Heart right ventricle (tissue), 16 donors: ENCODE measurements around the gene EDDM13. TPM values are rescaled to one million over a fixed set of nuclear protein-coding genes. Genes with fewer than 3 reads are reported as not detected.

Experiments
- ATAC-seq, 8 donors: fragments of 200-7000 bp; cut with Tn5 transposase; one replicate each; pipeline ENCODE4 v1.9.1; 2020; ENCODE audit warnings: mild to moderate bottlenecking in 8 of 8, moderate library complexity in 8 of 8, moderate number of reproducible peaks in 1 of 8
- DNase-seq, 2 donors: peaks; one replicate each; pipeline ENCODE4 v3.0.0-alpha.2; 2020
- H3K27ac ChIP-seq, 10 donors: fragments of 200-600 bp; sonication (generic) in 2 of 10; one replicate each; pipeline versions ENCODE4 v1.5.0 to v1.8.0; 2020 to 2022; ENCODE audit warnings: mild to moderate bottlenecking in 3 of 10
- H3K27me3 ChIP-seq, 7 donors: fragments of 200-600 bp; one replicate each; pipeline ENCODE4 v1.8.0; 2021 to 2022; ENCODE audit warnings: mild to moderate bottlenecking in 2 of 7
- H3K36me3 ChIP-seq, 9 donors: fragments of 200-600 bp; sonication (generic) in 1 of 9; one replicate each; pipeline versions ENCODE4 v1.5.0 to v1.8.0; 2020 to 2022; ENCODE audit warnings: mild to moderate bottlenecking in 2 of 9
- H3K4me1 ChIP-seq, 9 donors: fragments of 200-600 bp; sonication (generic) in 1 of 9; one replicate each; pipeline versions ENCODE4 v1.5.0 to v1.8.0; 2020 to 2022; ENCODE audit warnings: mild to moderate bottlenecking in 4 of 9
- H3K4me3 ChIP-seq, 10 donors: fragments of 200-600 bp; sonication (generic) in 2 of 10; one replicate each; pipeline versions ENCODE4 v1.5.0 to v1.8.0; 2020 to 2022; ENCODE audit warnings: mild to moderate bottlenecking in 7 of 10, moderate library complexity in 2 of 10
- H3K9me3 ChIP-seq, 11 donors: fragments of 200-600 bp in 10 of 11; sonication (generic) in 2 of 11; one replicate each; pipeline versions ENCODE4 v1.5.0 to v1.8.0; 2013 to 2022; ENCODE audit warnings: mild to moderate bottlenecking in 2 of 11, control low read depth in 1 of 11, moderate library complexity in 1 of 11
- WGBS, 2 donors: extraction: QIAGEN DNeasy Blood & Tissue Kit; methylation state at CpG; one replicate each; pipeline ENCODE4 v1.1.7; 2013; ENCODE audit warnings: inconsistent platforms in 1 of 2; 5-methylcytosine and 5-hydroxymethylcytosine counted together
- intact Hi-C, 10 donors: fragments of 100-400 bp; cut with DNase I; formaldehyde crosslinking; loops; one replicate each; pipeline versions ENCODE4 v1.11.1 to v1.14.2; 2022
- polyA plus RNA-seq, 2 donors: library from polyadenylated mRNA; stranded (reverse); fragments of 200-250 nt; gene quantifications; one replicate each; pipeline ENCODE4 v1.2.3, GENCODE V29; 2013
- total RNA-seq, 10 donors: library from RNA; stranded (reverse); fragmentation: NEBNext Ultra II Directional in 3 of 10; extraction: Animal tissue kit (Norgen Biotek cat#: 25700) in 3 of 10; gene quantifications; one replicate each; pipeline versions ENCODE4 v1.2.1 to v1.2.4, GENCODE V29; 2021 to 2023
- TF ChIP-seq, protein P1 (sequence below), 9 donors: fragments of 200-600 bp; sonication (generic) in 2 of 9; IDR thresholded peaks; one replicate each; pipeline versions ENCODE4 v1.5.0 to v1.8.0; 2021 to 2022; ENCODE audit warnings: antibody characterized with exemption in 9 of 9, mild to moderate bottlenecking in 5 of 9, moderate library complexity in 1 of 9
- donor health status: Arrhythmogenic right ventricular cardiomyopathy.
- donor health status: ischemic (EF 13 %, LVEDD 7.1; RV severe dilation, severe dysfunction).
- donor health status: healthy with polysubstance abuse.
- donor health status: DM: no; HTN: yes; CAD: no.
- donor health status: DM: no; HTN: no; CAD: no.
- donor health status: ischemic (EF 25% LVEDD 6.9; RV normal size, moderate dysfunction).
- donor health status: ischemic (EF 25% LVEDD 5.7; RV mildly dilated, moderate dysfunction).
- donor health status: healthy.
- donor health status: DM: yes; HTN: yes; CAD: no.
- donor health status: Ischemic cardiomyopathy.
- donor health status: ischemic (EF 35%, LVEDD 5.7; RV mildly dilated, moderate dysfunction).
- donor health status: nonischemic (EF 11% LVEDD 7.7; RV severe dilation, severe dysfunction).
- donor health status: DM: yes; HTN: yes; CAD: no.
- donor health status: PGD.
- donor health status: ischemic (EF 29% LVEDD 5.4; RV normal size, mild dysfunction).
- donor health status: nonischemic (EF 23%, LVEDD 6.1; RV moderate dilation, normal function).

EDDM13 gene
- total and polyA plus RNA-seq, 12 donors: 0.39 to 0.87 (median 0.56) TPM; not detected in 8

DNA sequence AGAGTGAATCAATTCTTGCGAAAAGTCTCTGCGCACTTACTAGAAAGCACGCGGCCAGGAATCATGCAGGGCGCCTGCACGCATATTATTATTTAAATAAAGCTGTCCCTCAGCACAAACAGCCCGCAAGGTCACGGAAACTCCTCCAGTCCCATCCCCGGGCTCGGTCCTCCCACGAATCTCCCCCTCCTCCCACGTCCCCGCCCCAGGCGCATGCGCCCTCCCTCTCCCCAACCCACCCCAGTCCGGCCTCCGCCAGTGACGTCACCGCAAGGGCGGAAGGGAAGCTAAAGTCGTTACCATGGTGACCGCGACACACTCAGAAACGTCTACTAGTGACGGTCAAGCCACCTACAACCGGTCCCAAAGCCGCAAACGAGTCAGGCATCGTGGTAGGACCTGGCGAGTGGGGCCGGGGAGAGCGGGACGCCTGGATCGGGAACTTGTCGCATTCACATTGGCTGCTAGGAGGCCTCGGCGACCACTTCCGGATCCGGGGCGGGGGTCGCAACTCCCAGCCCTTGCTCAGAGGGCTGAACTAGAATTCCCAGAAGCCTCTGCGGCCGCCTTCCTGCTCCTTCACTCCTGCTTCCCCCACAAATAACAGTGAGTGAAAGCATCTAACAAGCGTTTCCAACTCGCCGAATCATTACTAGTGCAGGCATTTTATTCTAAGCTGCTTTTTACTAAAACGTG lies 42.0 kb downstream of the EDDM13 start, which contains the start of gene ZSCAN5A:
ZSCAN5A (minus strand) TSS at position 459 of the 696 bp plus-strand sequence. CDS start 89,793 bp downstream, outside the sequence.
- peaks cover 0 to 31% (median 10%) of the 10 kb centered on the region in 9 donors for H3K36me3 ChIP-seq
- TF ChIP-seq, protein P1, sequence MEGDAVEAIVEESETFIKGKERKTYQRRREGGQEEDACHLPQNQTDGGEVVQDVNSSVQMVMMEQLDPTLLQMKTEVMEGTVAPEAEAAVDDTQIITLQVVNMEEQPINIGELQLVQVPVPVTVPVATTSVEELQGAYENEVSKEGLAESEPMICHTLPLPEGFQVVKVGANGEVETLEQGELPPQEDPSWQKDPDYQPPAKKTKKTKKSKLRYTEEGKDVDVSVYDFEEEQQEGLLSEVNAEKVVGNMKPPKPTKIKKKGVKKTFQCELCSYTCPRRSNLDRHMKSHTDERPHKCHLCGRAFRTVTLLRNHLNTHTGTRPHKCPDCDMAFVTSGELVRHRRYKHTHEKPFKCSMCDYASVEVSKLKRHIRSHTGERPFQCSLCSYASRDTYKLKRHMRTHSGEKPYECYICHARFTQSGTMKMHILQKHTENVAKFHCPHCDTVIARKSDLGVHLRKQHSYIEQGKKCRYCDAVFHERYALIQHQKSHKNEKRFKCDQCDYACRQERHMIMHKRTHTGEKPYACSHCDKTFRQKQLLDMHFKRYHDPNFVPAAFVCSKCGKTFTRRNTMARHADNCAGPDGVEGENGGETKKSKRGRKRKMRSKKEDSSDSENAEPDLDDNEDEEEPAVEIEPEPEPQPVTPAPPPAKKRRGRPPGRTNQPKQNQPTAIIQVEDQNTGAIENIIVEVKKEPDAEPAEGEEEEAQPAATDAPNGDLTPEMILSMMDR (IDR thresholded peaks at IDR 0.05): no peak
- no peaks in the 10 kb centered on the region for H3K9me3 ChIP-seq
- peaks cover 0 to 49% (median 18%) of the 10 kb centered on the region in 9 donors for H3K4me1 ChIP-seq
- WGBS, 2 donors: 0 to 1% methylated on average over 47 of the region's 47 CpGs
- no peaks in the 10 kb centered on the region for H3K27me3 ChIP-seq
- H3K4me3 ChIP-seq: peak within 1 kb of the TSS; percentile 40 to 83 (median 72)
- peak; percentile 91 to 97 (median 95) for ATAC-seq
- intact Hi-C loops: loop anchor here in 5 of 10 donors (2.0 to 10.0 kb wide), 4 partner anchors 54 to 174 kb away; partner anchors contain the start of genes ZNF444 (in 3 of the 5) and ZNF582 (in 2 of the 5)
- DNase-seq: peak; percentile 97 to 99
- H3K27ac ChIP-seq: peak within 1 kb of the TSS; percentile 71 to 99 (median 96)

DNA sequence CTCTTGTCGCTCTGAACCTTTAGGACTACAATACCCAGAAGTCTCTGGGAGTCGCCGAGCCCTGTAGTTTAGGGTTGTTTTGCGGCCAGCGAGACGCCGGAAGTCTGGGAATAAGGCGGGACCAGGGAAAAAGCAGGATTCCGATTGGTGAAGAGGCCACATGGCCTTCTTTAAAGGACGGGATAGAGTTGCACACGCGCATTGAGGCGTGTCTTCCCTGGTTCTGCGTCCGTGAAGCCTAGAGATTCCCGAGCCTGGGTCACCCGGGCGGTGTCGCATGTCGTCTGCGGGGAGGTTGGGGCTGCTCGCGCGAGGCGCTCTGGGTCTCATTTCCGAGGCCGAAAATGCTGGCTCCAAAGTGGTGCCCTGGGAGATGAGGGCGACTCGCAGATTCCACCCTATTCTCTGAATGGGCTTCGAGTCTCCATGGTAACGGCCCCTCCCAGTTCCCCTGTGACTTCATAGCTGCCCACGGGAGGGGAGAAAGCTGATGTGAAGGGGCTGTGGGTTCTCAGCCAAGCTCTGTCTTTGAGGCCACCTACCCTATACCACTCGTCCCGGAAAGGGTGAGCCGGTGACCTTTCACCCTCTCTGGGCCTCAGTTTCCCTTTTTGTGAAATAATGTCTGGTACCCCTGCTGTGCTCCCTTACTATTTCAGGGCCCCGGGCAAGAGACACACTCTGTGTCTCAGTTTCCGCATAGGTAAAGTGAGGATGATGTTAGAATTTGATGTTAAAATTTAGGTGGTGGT lies 42.7 kb downstream of the EDDM13 start:
- Histone ChIP-seq H3K36me3 (peaks cover 0 to 28% (median 10%) of the 10 kb centered on the region in 9 donors), H3K27ac (peak overlapping the region; percentile 71 to 99 (median 96)), H3K27me3 (no peaks in the 10 kb centered on the region), H3K9me3 (no peaks in the 10 kb centered on the region), H3K4me1 (peaks cover 0 to 54% (median 18%) of the 10 kb centered on the region in 9 donors), H3K4me3 (peak overlapping the region; percentile 40 to 83 (median 72))
- ATAC-seq (peak; percentile 94 to 97 (median 95)), DNase-seq (peak; percentile 88 to 98)
- intact Hi-C loops: loop anchor here in 5 of 10 donors (2.0 to 10.0 kb wide), 4 partner anchors 54 to 174 kb away; partner anchors contain the start of genes ZNF444 (in 3 of the 5) and ZNF582 (in 2 of the 5)
- 1 to 2% methylated on average over 35 to 37 of the region's 37 CpGs for WGBS, 2 donors
- TF ChIP-seq, protein P1 (IDR thresholded peaks at IDR 0.05): no peak

DNA sequence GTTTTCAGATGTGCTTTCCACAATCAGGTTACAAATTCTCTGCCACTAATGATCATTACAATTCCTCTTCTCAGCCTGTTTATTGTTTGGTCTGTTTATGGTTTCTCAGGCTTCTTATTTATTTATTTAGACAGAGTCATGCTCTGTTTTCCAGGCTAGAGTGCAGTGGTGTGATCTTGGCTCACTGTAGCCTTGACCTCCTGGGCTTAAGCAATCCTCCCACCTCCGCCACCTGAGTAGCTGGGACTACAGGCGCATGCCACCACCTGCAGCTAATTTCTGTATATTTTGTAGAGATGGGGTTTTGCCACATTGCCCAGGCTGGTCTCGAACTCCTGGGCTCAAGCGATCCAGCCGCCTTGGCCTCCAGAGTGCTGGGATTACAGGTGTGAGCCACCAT lies 44.2 kb downstream of the EDDM13 start:
- intact Hi-C loops: loop anchor here in 2 of 10 donors (10.0 kb wide), 1 partner anchor 172 kb away; the partner anchor contains the start of gene ZNF444 (in 2 of the 2)
- H3K4me1 ChIP-seq: peaks cover 0 to 69% (median 23%) of the 10 kb centered on the region in 9 donors
- TF ChIP-seq, protein P1 (IDR thresholded peaks at IDR 0.05): no peak
- no peak overlapping the region for H3K27ac ChIP-seq
- WGBS, 2 donors: 77 to 95% methylated on average over 5 of the region's 5 CpGs
- H3K27me3 ChIP-seq: no peaks in the 10 kb centered on the region
- no peak overlapping the region for H3K4me3 ChIP-seq
- ATAC-seq: no peak
- peaks cover 0 to 15% (median 2%) of the 10 kb centered on the region in 9 donors for H3K36me3 ChIP-seq
- DNase-seq: no peak
- no peaks in the 10 kb centered on the region for H3K9me3 ChIP-seq

DNA sequence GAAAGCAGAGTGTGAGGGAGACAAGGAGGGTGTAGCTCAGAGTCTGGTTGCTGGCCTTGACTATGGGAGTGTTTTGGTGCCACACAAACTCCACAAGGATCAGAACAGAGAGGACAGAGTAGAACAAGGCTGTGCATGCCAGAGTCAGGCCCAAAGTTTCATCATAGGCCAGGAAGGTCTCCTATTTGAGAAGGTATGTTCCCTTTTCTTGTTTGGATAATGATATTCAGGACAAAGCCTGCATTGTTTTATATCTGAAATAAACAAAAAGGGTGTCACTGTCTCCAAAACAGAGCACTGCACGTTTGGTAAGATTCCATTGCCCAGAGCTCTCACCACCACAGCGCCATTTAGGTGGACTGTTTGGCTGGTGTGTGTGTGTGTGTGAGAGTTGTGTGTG lies 45.2 kb downstream of the EDDM13 start:
- Histone ChIP-seq H3K4me1 (peaks cover 0 to 71% (median 30%) of the 10 kb centered on the region in 9 donors), H3K27me3 (no peaks in the 10 kb centered on the region), H3K27ac (no peak overlapping the region), H3K36me3 (peaks cover 0 to 4% (median 0%) of the 10 kb centered on the region in 9 donors), H3K4me3 (no peak overlapping the region), H3K9me3 (no peaks in the 10 kb centered on the region)
- ATAC-seq (no peak), DNase-seq (no peak)
- WGBS, 2 donors: 63 to 69% methylated on average over 2 of the region's 2 CpGs
- intact Hi-C loops: loop anchor here in 2 of 10 donors (10.0 kb wide), 1 partner anchor 173 kb away; the partner anchor contains the start of gene ZNF444 (in 2 of the 2)
- TF ChIP-seq, protein P1 (IDR thresholded peaks at IDR 0.05): no peak
